ENCODE results near the gene ZNF655. TPM values are rescaled to one million over a fixed set of nuclear protein-coding genes. Genes with fewer than 3 reads are reported as not detected.

The ZNF655 gene, protein sequence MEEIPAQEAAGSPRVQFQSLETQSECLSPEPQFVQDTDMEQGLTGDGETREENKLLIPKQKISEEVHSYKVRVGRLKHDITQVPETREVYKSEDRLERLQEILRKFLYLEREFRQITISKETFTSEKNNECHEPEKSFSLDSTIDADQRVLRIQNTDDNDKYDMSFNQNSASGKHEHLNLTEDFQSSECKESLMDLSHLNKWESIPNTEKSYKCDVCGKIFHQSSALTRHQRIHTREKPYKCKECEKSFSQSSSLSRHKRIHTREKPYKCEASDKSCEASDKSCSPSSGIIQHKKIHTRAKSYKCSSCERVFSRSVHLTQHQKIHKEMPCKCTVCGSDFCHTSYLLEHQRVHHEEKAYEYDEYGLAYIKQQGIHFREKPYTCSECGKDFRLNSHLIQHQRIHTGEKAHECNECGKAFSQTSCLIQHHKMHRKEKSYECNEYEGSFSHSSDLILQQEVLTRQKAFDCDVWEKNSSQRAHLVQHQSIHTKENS
- 77.5 TPM for total RNA-seq (2013)
- polyA plus RNA-seq: 100 to 1,000 TPM in 1 of 3 donors, 10 to 100 TPM in 2; 61.6 to 151 (median 62.2) TPM
- 44.3 and 45.3 TPM in 2 replicates for polyA minus RNA-seq
- 88.3 to 236 (median 175) reads per million in 11 experiments for total RNA-seq

DNA sequence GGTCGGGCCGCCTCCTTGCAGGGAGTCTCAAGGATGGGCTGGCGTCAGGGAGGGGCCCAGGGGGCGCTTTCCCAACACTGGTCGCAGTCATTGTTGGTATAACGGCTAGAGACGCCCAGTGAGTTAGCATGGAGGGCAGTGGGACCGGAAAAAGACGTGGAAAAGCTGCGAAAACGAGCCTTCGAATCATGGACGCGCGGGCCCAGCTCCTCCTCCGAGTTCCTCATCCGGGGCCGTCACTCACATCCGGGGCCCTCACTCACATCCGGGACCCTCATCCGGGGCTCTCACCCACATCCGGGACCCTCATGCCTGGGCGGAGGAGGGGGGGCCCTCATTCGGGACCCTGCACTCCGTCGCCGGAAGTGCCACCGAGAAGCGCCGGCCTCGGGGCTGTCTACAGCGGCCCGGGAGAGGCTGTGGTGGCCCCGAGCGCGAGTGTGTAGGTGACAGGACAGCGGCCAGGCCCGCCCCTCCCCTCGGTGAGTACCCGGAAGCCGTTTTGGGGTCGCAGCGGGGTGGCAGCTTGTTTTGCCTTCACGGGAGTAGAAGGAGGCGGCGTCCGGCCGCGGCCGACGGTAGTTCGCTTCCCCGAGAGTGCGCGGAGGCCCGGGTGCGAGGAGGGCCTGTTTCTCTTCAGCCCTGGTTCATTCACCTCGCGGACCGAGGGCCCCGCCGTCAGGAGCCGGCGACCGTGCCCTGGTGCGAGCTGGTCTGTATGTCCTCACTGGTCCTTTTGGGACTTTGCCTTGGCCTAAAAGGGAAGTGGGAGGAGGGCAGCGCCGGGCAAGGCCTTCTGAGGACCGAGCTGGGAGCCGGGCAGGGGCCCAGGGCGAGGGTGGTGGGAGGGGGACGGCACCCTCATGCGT is at the start of gene ZNF655:
Gene ZNF655, plus strand, starts transcription at position 337 of the 869 bp plus-strand sequence. CDS start 1,918 bp downstream, outside the sequence.
- Histone ChIP-seq H3K9me3 (replicated peaks in 1 of 2; ENCODE audit: control insufficient read depth in 1 of 2, insufficient read depth in 1 of 2, low read length in 2 of 2) (no peaks in the 10 kb centered on the region), H3K79me2 (ENCODE audit: insufficient read depth, low read length) (peaks cover 73% of the 10 kb centered on the region), H2AFZ (ENCODE audit: insufficient read depth, low read depth, low read length, poor library complexity, severe bottlenecking) (peak within 1 kb of the TSS; percentile 94), H3K4me1 (ENCODE audit: control insufficient read depth in 1 of 2, insufficient read depth in 2 of 2, low read length in 2 of 2) (peaks cover 23 to 57% of the 10 kb centered on the region in 2 donors), H3K27me3 (ENCODE audit: control insufficient read depth in 2 of 2, insufficient read depth in 2 of 2, low read length in 2 of 2) (no peaks in the 10 kb centered on the region), H3K4me2 (replicated peaks; ENCODE audit: extremely low read depth, low read length, poor library complexity, severe bottlenecking) (peak within 1 kb of the TSS; percentile 92), H3K9ac (ENCODE audit: insufficient read depth, low read length, poor library complexity, severe bottlenecking) (peak within 1 kb of the TSS; percentile 96), H3K27ac (ENCODE audit: low read depth in 1 of 2, low read length in 2 of 2) (peak within 1 kb of the TSS; percentile 94 to 99), H3K36me3 (replicated peaks in 1 of 2; ENCODE audit: control insufficient read depth in 1 of 2, insufficient read depth in 2 of 2, low read length in 2 of 2) (peaks cover 31 to 45% of the 10 kb centered on the region in 2 donors), H4K20me1 (ENCODE audit: insufficient read depth, low read length) (peaks cover 17% of the 10 kb centered on the region), H3K4me3 (replicated peaks in 1 of 3; ENCODE audit: low read depth in 2 of 3, low read length in 3 of 3) (peak within 1 kb of the TSS; percentile 71 to 97 (median 80))
- no peaks in the 10 kb centered on the region for H3K9me3 Mint-ChIP-seq
- peaks cover 51% of the 10 kb centered on the region for H3K4me1 Mint-ChIP-seq
- WGBS (ENCODE audit: insufficient coverage): under 1% methylated on average over 61 of the region's 73 CpGs
- intact Hi-C loops (cut with micrococcal nuclease): loop anchor here (2.0 to 5.0 kb wide), 2 partner anchors 54 to 59 kb away; partner anchors contain the start of genes ZKSCAN5 (in 2 of the 2) and ZSCAN25 (in 1 of the 2)
- TF ChIP-seq, protein P1, sequence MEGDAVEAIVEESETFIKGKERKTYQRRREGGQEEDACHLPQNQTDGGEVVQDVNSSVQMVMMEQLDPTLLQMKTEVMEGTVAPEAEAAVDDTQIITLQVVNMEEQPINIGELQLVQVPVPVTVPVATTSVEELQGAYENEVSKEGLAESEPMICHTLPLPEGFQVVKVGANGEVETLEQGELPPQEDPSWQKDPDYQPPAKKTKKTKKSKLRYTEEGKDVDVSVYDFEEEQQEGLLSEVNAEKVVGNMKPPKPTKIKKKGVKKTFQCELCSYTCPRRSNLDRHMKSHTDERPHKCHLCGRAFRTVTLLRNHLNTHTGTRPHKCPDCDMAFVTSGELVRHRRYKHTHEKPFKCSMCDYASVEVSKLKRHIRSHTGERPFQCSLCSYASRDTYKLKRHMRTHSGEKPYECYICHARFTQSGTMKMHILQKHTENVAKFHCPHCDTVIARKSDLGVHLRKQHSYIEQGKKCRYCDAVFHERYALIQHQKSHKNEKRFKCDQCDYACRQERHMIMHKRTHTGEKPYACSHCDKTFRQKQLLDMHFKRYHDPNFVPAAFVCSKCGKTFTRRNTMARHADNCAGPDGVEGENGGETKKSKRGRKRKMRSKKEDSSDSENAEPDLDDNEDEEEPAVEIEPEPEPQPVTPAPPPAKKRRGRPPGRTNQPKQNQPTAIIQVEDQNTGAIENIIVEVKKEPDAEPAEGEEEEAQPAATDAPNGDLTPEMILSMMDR (IDR thresholded peaks at IDR 0.05): no peak
- H3K27me3 Mint-ChIP-seq (ENCODE audit: low read depth in 3 of 3): peaks cover 0 to 2% (median 0%) of the 10 kb centered on the region in 3 donors
- H3K27ac Mint-ChIP-seq: peak within 1 kb of the TSS; percentile 97 to 100 (median 99)
- peaks cover 47 to 51% of the 10 kb centered on the region in 2 donors for H3K36me3 Mint-ChIP-seq
- DNase-seq: peak; percentile 74 to 88 (median 84)
- H3K4me3 Mint-ChIP-seq: peak within 1 kb of the TSS; percentile 94 to 99

DNA sequence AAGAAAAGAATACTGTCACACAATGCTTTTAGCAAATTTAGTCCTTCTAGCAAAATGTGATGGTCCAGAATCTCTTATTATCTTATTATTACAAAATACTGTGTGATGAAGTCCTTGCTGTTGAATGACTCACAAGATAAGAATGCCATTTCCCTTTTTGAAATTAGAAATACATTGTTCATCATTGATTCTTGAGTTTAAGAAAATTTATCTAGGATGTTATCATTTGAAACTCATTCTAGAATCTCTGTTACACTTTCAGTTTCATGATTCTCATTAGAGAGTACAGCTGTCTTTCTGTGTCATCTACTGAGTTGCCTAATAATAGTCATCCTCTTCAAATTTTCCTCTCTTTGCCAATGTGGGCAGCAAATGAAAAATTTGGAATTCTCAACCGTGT is 44.4 kb upstream of the ZNF655 start:
- 100% methylated on average over 1 of the region's 1 CpG for WGBS (ENCODE audit: insufficient coverage)
- no peaks in the 10 kb centered on the region for H3K27me3 ChIP-seq (ENCODE audit: control insufficient read depth in 2 of 2, insufficient read depth in 2 of 2, low read length in 2 of 2)
- Mint-ChIP-seq H3K27ac (no peak overlapping the region), H3K36me3 (peaks cover 56 to 81% of the 10 kb centered on the region in 2 donors), H3K9me3 (no peaks in the 10 kb centered on the region), H3K4me1 (peaks cover 5% of the 10 kb centered on the region), H3K4me3 (no peak overlapping the region), H3K27me3 (ENCODE audit: low read depth in 3 of 3) (peaks cover 0 to 2% (median 0%) of the 10 kb centered on the region in 3 donors)
- intact Hi-C loops (cut with micrococcal nuclease): no loop called here
- H3K9ac ChIP-seq (ENCODE audit: insufficient read depth, low read length, poor library complexity, severe bottlenecking): no peak overlapping the region
- no peaks in the 10 kb centered on the region for H4K20me1 ChIP-seq (ENCODE audit: insufficient read depth, low read length)
- TF ChIP-seq, protein P1 (IDR thresholded peaks at IDR 0.05): no peak
- H3K36me3 ChIP-seq (replicated peaks in 1 of 2; ENCODE audit: control insufficient read depth in 1 of 2, insufficient read depth in 2 of 2, low read length in 2 of 2): peaks cover 48 to 60% of the 10 kb centered on the region in 2 donors
- H3K4me3 ChIP-seq (replicated peaks in 1 of 3; ENCODE audit: low read depth in 2 of 3, low read length in 3 of 3): no peak overlapping the region
- H3K4me1 ChIP-seq (ENCODE audit: control insufficient read depth in 1 of 2, insufficient read depth in 2 of 2, low read length in 2 of 2): no peaks in the 10 kb centered on the region
- DNase-seq: no peak
- no peak overlapping the region for H2AFZ ChIP-seq (ENCODE audit: insufficient read depth, low read depth, low read length, poor library complexity, severe bottlenecking)
- H3K27ac ChIP-seq (ENCODE audit: low read depth in 1 of 2, low read length in 2 of 2): peak overlapping the region in 1 of 2 donors; percentile 14
- H3K4me2 ChIP-seq (replicated peaks; ENCODE audit: extremely low read depth, low read length, poor library complexity, severe bottlenecking): no peak overlapping the region
- peaks cover 16% of the 10 kb centered on the region for H3K79me2 ChIP-seq (ENCODE audit: insufficient read depth, low read length)
- no peaks in the 10 kb centered on the region for H3K9me3 ChIP-seq (replicated peaks in 1 of 2; ENCODE audit: control insufficient read depth in 1 of 2, insufficient read depth in 1 of 2, low read length in 2 of 2)

All from CD14-positive monocyte (primary cell).